Stomach (tissue), 4 donors: ENCODE data around the gene KCNJ12.
"Not testable (repeated sequence)": the region's sequence is repeated elsewhere in the genome, so short reads cannot be mapped to it uniquely, and the experiment has no call there.

Experiments
- EP300 ChIP-seq: sonication (generic); formaldehyde crosslinking; IDR thresholded peaks from one replicate; pipeline ENCODE4 v1.6.1; 2017; ENCODE audit warnings: antibody characterized with exemption
- POLR2A ChIP-seq, 4 donors: fragments of 450-650 bp; IDR thresholded peaks; one replicate each; pipeline ENCODE4 v1.6.1; 2016; ENCODE audit warnings: antibody characterized with exemption in 4 of 4, control low read depth in 2 of 4, mild to moderate bottlenecking in 1 of 4, moderate library complexity in 1 of 4

GRCh38 chr17:21413570-21414279 lies 37.6 kb downstream of the KCNJ12 start:
- TF ChIP-seq EP300; POLR2A (IDR thresholded peaks at IDR 0.05): not testable (repeated sequence)
